NCI-H748 treated with DMSO at 0.1 percent for 48 hours (cell line): ENCODE measurements around the gene FKBP15.
"Not testable (repeated sequence)": the region's sequence is repeated elsewhere in the genome, so short reads cannot be mapped to it uniquely, and the experiment has no call there.

Experiments used
- DNase-seq: peaks from one replicate; lab custom pipeline; 2025; lab: John Stamatoyannopoulos, UW

Gene FKBP15

GRCh38 chr9:113149561-113149960 lies 71.5 kb downstream of the FKBP15 start:
- not testable (repeated sequence) for DNase-seq

- DNase-seq = no peak
Measured at GRCh38 chr9:113148781-113149510, 72.1 kb downstream of the FKBP15 start.

- DNase-seq = no peak
Measured at GRCh38 chr9:113148372-113148705, 72.7 kb downstream of the FKBP15 start.

GRCh38 chr9:113143432-113144227 lies 77.4 kb downstream of the FKBP15 start:
- no peak for DNase-seq

- DNase-seq = not testable (repeated sequence)
Measured at GRCh38 chr9:113140896-113141295, 80.2 kb downstream of the FKBP15 start.

GRCh38 chr9:113139953-113140352 lies 81.1 kb downstream of the FKBP15 start:
- no peak for DNase-seq

- DNase-seq = no peak
Measured at GRCh38 chr9:113139225-113139829, 81.8 kb downstream of the FKBP15 start.

- DNase-seq = no peak
Measured at GRCh38 chr9:113138760-113139159, 82.3 kb downstream of the FKBP15 start.

GRCh38 chr9:113137196-113138168 lies 83.6 kb downstream of the FKBP15 start:
- no peak for DNase-seq

GRCh38 chr9:113131689-113132151 lies 89.4 kb downstream of the FKBP15 start:
- DNase-seq = no peak

GRCh38 chr9:113129884-113130283 lies 91.2 kb downstream of the FKBP15 start:
- DNase-seq = no peak

- DNase-seq = no peak
Measured at GRCh38 chr9:113129466-113129865, 91.6 kb downstream of the FKBP15 start.

- no peak for DNase-seq
Measured at GRCh38 chr9:113125386-113126035, 95.6 kb downstream of the FKBP15 start.

- not testable (repeated sequence) for DNase-seq
Measured at GRCh38 chr9:113118829-113119228, 102.2 kb downstream of the FKBP15 start.
